Adrenal gland (tissue), 12 donors: ENCODE measurements around the gene ZNF426. TPM values are rescaled to one million over a fixed set of nuclear protein-coding genes. Genes with fewer than 3 reads are reported as not detected.

Source experiments
- DNase-seq, 7 donors: peaks; one replicate each; pipeline ENCODE4 v3.0.0-alpha.2; 2019 to 2020
- H3K27ac ChIP-seq, 5 donors: fragments of 200-600 bp; sonication (generic) in 4 of 5; 1 replicate in 3 of 5; 2 replicates in 2 of 5; pipeline versions ENCODE4 v1.5.1 to v1.8.0; 2016 to 2020; ENCODE audit warnings: mild to moderate bottlenecking in 1 of 5
- H3K27me3 ChIP-seq: fragments of 200-600 bp; 2 replicates; pipeline ENCODE4 v1.8.0; 2021
- H3K36me3 ChIP-seq, 2 donors: fragments of 200-600 bp; replicated peaks in 1 of 2; 1 replicate in 1 of 2; 2 replicates in 1 of 2; pipeline versions ENCODE4 v1.5.1 to v1.8.0; 2018 to 2022
- H3K4me1 ChIP-seq, 2 donors: fragments of 200-600 bp; replicated peaks in 1 of 2; 1 replicate in 1 of 2; 2 replicates in 1 of 2; pipeline versions ENCODE4 v1.5.1 to v1.8.0; 2018 to 2021
- H3K4me3 ChIP-seq, 4 donors: fragments of 200-600 bp; sonication (generic) in 3 of 4; one replicate each; pipeline ENCODE4 v1.5.1; 2016 to 2018
- H3K9me3 ChIP-seq, 3 donors: fragments of 200-600 bp; sonication (generic) in 1 of 3; replicated peaks in 1 of 3; 1 replicate in 2 of 3; 2 replicates in 1 of 3; pipeline versions ENCODE4 v1.5.1 to v1.8.0; 2016 to 2021
- POLR2A ChIP-seq, 2 donors: fragments of 450-650 bp; IDR thresholded peaks; one replicate each; pipeline ENCODE4 v1.6.1; 2017; ENCODE audit warnings: antibody characterized with exemption in 2 of 2, mild to moderate bottlenecking in 2 of 2, moderate library complexity in 1 of 2
- WGBS, 4 donors: extraction: QIAGEN DNeasy Blood & Tissue Kit in 2 of 4; methylation state at CpG; one replicate each; pipeline versions ENCODE4 v1.1.5 to v1.1.7; 2013 to 2017; 5-methylcytosine and 5-hydroxymethylcytosine counted together
- intact Hi-C, 2 donors: fragments of 100-400 bp; cut with DNase I; formaldehyde crosslinking; loops; one replicate each; pipeline versions ENCODE4 v1.14.1 to v1.15.0; 2022 to 2023
- polyA plus RNA-seq, 3 donors: library from polyadenylated mRNA; stranded (reverse); fragments of 200-250 nt in 2 of 3; fragments of 350-450 nt in 1 of 3; fragmentation: Illumina TruSeq in 1 of 3; extraction: RNeasy Lipid Tissue Mini Kit (QIAGEN cat#74804) in 1 of 3; gene quantifications; one replicate each; pipeline ENCODE4 v1.2.3, GENCODE V29; 2013 to 2014
- total RNA-seq, 9 donors: library from RNA; depleted of rRNA in 4 of 9; stranded (reverse); fragments of >200 nt in 4 of 9; fragments of 120-200 nt in 1 of 9; fragmentation: NEBNext Ultra II Directional in 1 of 9; extraction: Animal tissue kit (Norgen Biotek cat#: 25700) in 1 of 9; gene quantifications; one replicate each; pipeline versions ENCODE4 v1.1.0 to v1.2.4, GENCODE V29; 2013 to 2023
- TF ChIP-seq, protein P1 (sequence below), 6 experiments: fragments of 450-650 bp in 4 of 6; fragments of 200-600 bp in 2 of 6; sonication (generic) in 1 of 6; IDR thresholded peaks; 1 replicate in 5 of 6; 2 replicates in 1 of 6; pipeline versions ENCODE4 v1.5.1 to v1.8.0; 2016 to 2021; ENCODE audit warnings: antibody characterized with exemption in 6 of 6, mild to moderate bottlenecking in 2 of 6, moderate library complexity in 1 of 6
- donor health status: healthy with polysubstance abuse.
- donor health status: Bipolar disorder and iron deficiency.
- donor health status: DM: yes; HTN: yes; CAD: no.
- donor health status: DM: no; HTN: no; CAD: no.
- donor health status: DM: no; HTN: no; CAD: no.
- donor health status: DM: yes; HTN: yes; CAD: no.

The ZNF426 gene
- total and polyA plus RNA-seq, 12 donors: 2.3 to 24.8 (median 14.9) TPM

DNA sequence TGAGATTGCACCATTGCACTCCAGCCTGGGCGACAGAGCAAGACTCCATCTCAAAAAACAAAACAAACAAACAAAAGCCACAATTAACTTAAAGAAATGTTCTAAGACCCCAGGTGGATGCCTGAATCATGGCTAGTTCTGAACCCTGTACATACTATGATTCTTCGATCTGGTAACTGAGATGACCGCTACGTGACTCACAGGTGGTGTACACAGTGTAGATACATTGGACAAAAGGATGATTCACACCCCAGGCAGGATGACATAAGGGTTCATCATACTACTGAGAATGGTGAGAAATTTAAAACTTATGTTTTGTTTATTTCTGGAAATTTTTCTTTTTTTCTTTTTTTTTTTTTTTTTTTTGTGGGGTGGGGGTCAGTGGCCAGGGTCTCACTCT, 6.5 kb downstream of the ZNF426 start:
- H3K4me1 ChIP-seq: peaks cover 0 to 4% of the 10 kb centered on the region in 2 donors
- DNase-seq: no peak
- TF ChIP-seq POLR2A (IDR thresholded peaks at IDR 0.05): no peak
- TF ChIP-seq, protein P1, sequence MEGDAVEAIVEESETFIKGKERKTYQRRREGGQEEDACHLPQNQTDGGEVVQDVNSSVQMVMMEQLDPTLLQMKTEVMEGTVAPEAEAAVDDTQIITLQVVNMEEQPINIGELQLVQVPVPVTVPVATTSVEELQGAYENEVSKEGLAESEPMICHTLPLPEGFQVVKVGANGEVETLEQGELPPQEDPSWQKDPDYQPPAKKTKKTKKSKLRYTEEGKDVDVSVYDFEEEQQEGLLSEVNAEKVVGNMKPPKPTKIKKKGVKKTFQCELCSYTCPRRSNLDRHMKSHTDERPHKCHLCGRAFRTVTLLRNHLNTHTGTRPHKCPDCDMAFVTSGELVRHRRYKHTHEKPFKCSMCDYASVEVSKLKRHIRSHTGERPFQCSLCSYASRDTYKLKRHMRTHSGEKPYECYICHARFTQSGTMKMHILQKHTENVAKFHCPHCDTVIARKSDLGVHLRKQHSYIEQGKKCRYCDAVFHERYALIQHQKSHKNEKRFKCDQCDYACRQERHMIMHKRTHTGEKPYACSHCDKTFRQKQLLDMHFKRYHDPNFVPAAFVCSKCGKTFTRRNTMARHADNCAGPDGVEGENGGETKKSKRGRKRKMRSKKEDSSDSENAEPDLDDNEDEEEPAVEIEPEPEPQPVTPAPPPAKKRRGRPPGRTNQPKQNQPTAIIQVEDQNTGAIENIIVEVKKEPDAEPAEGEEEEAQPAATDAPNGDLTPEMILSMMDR (IDR thresholded peaks at IDR 0.05): no peak
- no peak overlapping the region for H3K27ac ChIP-seq
- H3K27me3 ChIP-seq: no peaks in the 10 kb centered on the region
- no peak overlapping the region for H3K4me3 ChIP-seq
- WGBS, 4 donors: 97 to 100% (median 98%) methylated on average over 4 of the region's 4 CpGs
- intact Hi-C loops: no loop called here
- peaks cover 13 to 61% (median 17%) of the 10 kb centered on the region in 3 donors for H3K9me3 ChIP-seq
- H3K36me3 ChIP-seq: peaks cover 0 to 83% of the 10 kb centered on the region in 2 donors

DNA sequence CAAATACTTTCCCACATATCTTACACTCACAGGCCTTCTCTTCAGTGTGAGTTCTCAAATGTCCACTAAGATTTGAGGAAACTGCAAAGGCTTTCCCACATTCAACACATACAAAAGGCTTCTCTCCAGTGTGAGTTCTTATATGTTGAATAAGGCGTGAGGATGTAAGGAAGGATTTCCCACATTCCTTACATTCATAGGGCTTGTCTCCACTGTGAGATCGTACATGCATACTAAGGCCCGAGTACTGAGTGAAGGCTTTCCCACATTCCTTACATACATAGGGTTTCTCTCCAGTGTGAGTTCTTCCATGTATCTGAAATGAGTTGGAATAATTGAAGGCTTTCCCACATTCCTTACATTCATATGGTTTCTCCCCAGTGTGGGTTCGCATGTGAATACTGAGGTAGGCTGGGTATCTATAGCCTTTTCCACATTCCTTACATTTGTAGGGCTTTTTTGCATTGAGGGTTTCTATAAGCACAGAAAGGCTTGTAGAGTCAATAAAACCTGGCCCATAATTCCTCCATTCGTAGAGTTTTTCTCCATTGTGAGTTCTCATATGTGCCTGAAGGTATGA, 9.6 kb downstream of the ZNF426 start:
- Histone ChIP-seq H3K4me3 (peak overlapping the region in 1 of 4 donors; percentile 28), H3K27ac (no peak overlapping the region), H3K9me3 (peaks cover 15 to 75% (median 28%) of the 10 kb centered on the region in 3 donors), H3K27me3 (no peaks in the 10 kb centered on the region), H3K4me1 (no peaks in the 10 kb centered on the region), H3K36me3 (peaks cover 0 to 60% of the 10 kb centered on the region in 2 donors)
- DNase-seq: no peak
- TF ChIP-seq POLR2A (IDR thresholded peaks at IDR 0.05): no peak
- TF ChIP-seq, protein P1 (IDR thresholded peaks at IDR 0.05): no peak
- 98 to 100% (median 99%) methylated on average over 5 of the region's 5 CpGs for WGBS, 4 donors
- intact Hi-C loops: no loop called here

DNA sequence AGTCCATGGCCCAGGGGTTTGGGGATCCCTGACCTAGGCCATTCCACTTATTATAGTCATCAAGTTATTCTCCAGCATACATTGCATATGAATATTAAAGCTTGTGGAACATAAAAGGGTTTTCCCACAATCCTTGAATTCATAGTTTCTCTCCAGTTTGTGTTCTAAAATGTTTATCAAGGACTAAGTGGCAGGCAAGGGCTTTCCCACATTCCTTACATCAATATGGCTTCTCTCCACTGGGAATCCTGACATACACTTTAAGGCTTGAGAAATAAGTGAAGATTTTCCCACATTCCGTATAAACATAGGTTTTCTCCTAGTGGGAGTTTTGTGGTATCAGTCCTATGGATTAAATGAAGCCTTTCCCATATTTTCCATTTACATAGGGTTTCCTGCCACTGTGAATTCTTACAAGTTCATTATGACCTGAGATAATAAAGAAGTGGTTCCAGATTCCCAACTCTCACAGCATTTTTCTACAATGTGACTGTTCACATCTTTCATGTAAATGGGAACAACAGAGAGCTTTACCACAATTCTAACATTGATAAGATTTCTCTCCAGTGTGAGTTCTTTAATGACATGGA, 14.5 kb downstream of the ZNF426 start:
- no peaks in the 10 kb centered on the region for H3K4me1 ChIP-seq
- TF ChIP-seq, protein P1 (IDR thresholded peaks at IDR 0.05): no peak
- no peak for TF ChIP-seq POLR2A (IDR thresholded peaks at IDR 0.05)
- H3K4me3 ChIP-seq: peak overlapping the region in 1 of 4 donors; percentile 26
- 94 to 100% (median 100%) methylated on average over 1 of the region's 1 CpG for WGBS, 4 donors
- no peaks in the 10 kb centered on the region for H3K27me3 ChIP-seq
- intact Hi-C loops: no loop called here
- H3K9me3 ChIP-seq: peaks cover 16 to 75% (median 28%) of the 10 kb centered on the region in 3 donors
- DNase-seq: no peak
- no peak overlapping the region for H3K27ac ChIP-seq
- peaks cover 0 to 11% of the 10 kb centered on the region in 2 donors for H3K36me3 ChIP-seq

DNA sequence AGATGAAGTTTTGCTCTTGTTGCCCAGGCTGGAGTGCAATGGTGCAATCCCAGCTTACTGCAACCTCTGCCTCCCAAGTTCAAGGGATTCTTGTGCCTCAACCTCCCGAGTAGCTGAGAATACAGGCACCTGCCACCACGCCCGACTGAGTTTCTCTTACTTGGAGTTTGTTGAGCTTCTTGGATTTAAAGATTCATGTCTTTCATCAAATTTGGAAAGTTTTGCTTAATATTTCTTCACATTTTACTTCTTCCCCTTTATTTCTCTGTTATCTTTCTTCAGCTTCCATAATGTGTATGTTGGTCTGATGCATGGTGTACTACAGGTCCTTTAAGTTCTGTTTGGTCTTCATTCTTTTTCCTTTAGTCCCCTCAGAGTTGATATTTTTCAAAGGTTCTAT, 31.2 kb downstream of the ZNF426 start:
- Histone ChIP-seq H3K36me3 (no peaks in the 10 kb centered on the region), H3K4me1 (no peaks in the 10 kb centered on the region), H3K27me3 (no peaks in the 10 kb centered on the region), H3K4me3 (no peak overlapping the region), H3K27ac (no peak overlapping the region), H3K9me3 (no peaks in the 10 kb centered on the region)
- 77 to 100% (median 84%) methylated on average over 3 of the region's 3 CpGs for WGBS, 4 donors
- no peak for TF ChIP-seq POLR2A (IDR thresholded peaks at IDR 0.05)
- TF ChIP-seq, protein P1 (IDR thresholded peaks at IDR 0.05): no peak
- DNase-seq: no peak
- intact Hi-C loops: no loop called here
